Measurements from ENCODE around the gene ZNF74.
"Not testable (repeated sequence)": the region's sequence is repeated elsewhere in the genome, so short reads cannot be mapped to it uniquely, and the experiment has no call there.

Gene ZNF74

GRCh38 chr22:20401376-20402014, 7.5 kb downstream of the ZNF74 start:
- DNase-seq, result no peak

GRCh38 chr22:20402960-20403778, 9.2 kb downstream of the ZNF74 start:
- DNase-seq, result no peak

GRCh38 chr22:20403779-20404140, 9.8 kb downstream of the ZNF74 start:
- no peak for DNase-seq

- no peak for DNase-seq
These were observed 10.9 kb downstream of the ZNF74 start for GRCh38 chr22:20404881-20405280.

DNA sequence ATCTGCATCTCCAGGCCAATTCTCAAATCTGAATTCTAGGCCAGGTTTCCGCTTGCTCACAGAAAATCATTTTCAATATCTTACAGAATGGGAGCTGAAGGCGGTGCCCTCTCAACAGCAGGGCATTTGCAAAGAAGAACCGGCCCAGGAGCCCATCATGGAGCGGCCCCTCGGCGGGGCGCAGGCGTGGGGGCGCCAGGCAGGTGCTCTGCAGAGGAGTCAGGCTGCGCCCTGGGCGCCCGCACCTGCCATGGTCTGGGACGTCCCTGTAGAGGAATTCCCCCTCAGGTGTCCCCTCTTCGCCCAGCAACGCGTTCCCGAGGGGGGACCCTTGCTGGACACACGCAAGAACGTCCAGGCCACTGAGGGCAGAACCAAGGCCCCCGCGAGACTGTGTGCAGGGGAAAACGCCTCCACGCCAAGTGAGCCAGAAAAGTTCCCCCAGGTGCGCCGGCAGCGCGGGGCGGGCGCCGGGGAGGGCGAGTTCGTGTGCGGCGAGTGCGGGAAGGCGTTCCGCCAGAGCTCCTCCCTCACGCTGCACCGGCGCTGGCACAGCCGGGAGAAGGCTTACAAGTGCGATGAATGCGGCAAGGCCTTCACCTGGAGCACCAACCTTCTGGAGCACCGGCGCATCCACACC, 11.5 kb downstream of the ZNF74 start:
- DNase-seq, result no peak

DNA sequence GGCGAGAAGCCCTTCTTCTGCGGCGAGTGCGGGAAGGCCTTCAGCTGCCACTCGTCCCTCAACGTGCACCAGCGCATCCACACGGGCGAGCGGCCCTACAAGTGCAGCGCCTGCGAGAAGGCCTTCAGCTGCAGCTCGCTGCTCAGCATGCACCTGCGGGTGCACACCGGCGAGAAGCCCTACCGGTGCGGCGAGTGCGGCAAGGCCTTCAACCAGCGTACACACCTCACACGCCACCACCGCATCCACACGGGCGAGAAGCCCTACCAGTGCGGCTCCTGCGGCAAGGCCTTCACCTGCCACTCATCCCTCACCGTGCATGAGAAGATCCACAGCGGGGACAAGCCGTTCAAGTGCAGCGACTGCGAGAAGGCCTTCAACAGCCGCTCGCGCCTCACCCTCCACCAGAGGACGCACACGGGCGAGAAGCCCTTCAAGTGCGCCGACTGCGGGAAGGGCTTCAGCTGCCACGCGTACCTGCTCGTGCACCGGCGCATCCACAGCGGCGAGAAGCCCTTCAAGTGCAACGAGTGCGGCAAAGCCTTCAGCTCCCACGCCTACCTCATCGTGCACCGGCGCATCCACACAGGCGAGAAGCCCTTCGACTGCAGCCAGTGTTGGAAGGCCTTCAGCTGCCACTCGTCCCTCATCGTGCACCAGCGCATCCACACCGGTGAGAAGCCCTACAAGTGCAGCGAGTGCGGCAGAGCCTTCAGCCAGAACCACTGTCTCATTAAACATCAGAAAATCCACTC, 12.2 kb downstream of the ZNF74 start:
- no peak for DNase-seq

DNA sequence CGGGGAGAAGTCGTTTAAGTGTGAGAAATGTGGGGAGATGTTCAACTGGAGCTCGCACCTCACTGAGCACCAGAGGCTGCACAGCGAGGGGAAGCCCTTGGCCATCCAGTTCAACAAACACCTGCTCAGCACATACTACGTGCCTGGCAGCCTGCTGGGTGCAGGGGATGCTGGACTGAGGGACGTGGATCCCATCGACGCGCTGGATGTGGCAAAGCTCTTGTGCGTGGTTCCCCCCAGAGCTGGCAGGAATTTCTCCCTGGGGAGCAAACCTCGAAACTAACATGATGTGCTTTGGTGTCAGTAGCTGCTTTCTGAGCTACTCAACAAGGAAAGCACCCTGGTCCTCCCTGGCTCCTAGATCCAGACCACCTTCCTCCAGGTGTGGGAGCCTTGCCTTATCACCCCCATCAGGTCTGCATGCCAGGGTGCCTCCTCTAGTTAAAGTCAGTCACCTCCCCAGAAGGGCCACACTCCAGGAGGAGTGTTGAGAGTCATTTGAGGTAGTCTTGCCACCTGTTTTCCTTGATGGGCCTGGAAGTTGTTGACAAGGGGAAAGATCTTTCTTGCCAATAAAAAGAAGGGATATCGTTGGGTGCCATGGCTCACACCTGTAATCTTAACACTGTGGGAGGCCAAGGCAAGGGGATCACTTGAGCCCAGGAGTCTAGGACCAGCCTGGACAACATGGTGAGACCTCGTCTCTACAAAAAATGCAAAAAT, 12.9 kb downstream of the ZNF74 start:
- no peak for DNase-seq

GRCh38 chr22:20407829-20408228, 13.9 kb downstream of the ZNF74 start:
- DNase-seq, result no peak

DNA sequence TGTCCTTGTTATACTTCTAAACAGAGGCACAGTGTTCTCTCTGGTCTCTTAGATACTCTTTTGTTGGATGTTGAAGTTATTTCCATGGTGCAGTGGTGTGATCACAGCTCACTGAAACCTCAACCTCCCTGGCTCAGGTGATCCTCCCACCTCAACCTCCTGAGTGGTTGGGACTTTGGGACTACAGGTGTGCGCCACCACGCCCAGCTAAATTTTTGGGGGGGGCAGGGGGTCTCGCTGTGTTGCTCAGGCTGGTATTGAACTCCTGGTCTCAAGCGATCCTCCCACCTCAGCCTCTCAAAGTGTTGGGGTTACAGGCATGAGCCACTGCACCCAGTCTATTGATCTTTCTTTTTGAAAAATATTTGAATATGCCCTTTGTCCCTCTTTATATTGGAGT, 14.9 kb downstream of the ZNF74 start:
- no peak for DNase-seq

GRCh38 chr22:20409385-20409784, 15.4 kb downstream of the ZNF74 start:
- not testable (repeated sequence) for DNase-seq

DNA sequence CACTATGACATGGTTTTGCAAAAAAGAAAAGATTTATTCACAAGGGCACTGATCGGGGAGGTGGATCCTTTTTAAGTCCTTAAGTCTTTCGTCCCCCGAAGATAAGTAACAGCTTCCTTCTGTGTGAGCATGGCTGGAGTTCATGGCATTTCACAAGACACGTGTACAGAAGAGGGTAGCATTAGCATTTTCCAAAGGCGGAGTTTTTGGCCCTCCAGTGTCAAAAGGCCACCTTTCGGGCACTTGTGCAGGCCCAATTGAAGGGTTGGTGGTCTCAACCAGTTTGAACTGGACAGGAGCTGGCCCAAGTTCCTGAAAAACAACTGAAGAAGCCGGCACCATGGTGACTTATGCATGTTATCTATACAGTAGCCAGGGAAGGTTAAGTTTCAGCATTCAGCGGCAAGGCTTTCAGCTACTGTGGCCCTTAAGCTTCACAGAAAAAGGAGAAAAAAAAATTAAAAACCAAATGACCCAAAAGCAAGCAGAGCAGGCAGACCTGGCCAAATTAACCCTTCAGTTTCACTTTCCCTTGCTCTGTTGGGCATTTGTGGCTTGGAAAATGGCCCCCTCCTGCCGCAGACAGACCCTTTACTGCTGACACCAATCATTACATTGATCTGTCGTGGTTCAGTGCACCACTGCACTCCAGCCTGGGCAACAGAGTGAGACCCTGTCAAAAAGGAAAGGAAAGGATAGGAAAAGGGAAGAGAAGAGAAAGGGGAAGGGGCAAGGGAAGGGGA, 18.7 kb downstream of the ZNF74 start:
- DNase-seq, result no peak

GRCh38 chr22:20413217-20414058, 19.5 kb downstream of the ZNF74 start:
- DNase-seq, result no peak

- DNase-seq, result no peak
These were observed 20.1 kb downstream of the ZNF74 start for GRCh38 chr22:20414059-20414440.

DNA sequence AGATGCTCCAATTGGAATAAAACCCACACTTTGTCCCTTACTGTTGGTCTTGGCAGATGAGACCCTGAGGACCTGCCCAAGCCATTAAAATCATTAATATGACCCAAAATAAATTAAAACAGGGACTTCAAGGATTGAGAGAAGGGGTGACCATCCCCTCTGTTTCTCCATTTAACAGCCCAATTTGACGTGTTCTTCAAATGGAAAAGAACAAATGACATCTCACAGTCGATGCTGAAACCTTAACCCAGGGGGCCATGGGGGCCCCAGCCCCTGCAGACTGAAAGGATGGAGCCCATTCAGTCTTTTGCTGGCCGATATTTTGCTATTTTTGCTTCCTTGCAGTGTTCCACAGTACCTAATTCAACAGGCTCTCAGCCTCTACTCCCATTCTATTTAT, 20.5 kb downstream of the ZNF74 start:
- DNase-seq, result no peak

- DNase-seq, result not testable (repeated sequence)
These were observed 21.3 kb downstream of the ZNF74 start for GRCh38 chr22:20415241-20415640.

DNA sequence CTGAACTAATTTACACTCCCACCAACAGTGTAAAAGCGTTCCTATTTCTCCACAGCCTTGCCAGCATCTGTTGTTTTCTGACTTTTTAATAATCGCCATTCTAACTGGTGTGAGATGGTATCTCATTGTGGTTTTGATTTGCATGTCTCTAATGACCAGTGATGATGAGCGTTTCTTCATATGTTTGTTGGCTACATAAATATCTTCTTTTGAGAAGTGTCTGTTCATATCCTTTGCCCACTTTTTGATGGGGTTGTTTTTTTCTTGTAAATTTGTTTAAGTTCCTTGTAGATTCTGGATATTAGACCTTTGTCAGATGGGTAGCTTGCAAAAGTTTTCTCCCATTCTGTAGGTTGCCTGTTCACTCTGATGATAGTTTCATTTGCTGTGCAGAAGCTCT, 21.7 kb downstream of the ZNF74 start:
- DNase-seq, result not testable (repeated sequence)

DNA sequence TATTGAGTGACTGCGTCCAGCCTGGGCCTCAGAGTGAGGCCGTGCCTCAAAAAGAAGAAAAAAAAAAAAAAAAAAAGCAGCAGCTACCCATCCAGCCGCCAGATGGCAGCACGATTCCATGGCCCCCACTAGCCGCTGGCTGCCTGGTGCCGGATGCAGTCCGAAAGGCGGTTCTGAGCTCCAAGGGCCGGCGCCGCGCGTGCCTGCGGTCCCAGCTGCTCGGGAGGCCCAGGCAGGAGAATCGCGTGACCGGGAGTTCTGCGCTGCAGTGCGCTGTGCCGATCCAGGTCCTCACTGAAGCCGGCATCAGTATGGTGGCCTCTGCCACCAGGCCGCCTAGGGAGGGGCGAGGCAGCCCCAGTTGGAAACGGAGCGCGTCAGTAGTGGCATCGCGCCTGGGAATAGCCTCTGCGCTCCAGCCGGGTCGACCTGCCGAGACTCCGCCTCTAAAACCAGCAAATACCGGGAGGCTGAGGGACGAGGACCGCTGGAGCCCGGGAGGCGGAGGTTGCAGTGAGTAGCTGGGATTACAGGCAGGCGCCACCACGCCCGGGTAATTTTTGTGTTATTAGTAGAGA, 24.3 kb downstream of the ZNF74 start:
- peak; percentile 73 for DNase-seq

- DNase-seq, result no peak
These were observed 25.7 kb downstream of the ZNF74 start for GRCh38 chr22:20419664-20419951.

GRCh38 chr22:20420157-20420842, 26.3 kb downstream of the ZNF74 start:
- no peak for DNase-seq

GRCh38 chr22:20421507-20421874, 27.5 kb downstream of the ZNF74 start:
- DNase-seq, result no peak
